ES-I3 (cell line): ENCODE results near the gene BCL2L14.
"Not testable (repeated sequence)": the region's sequence is repeated elsewhere in the genome, so short reads cannot be mapped to it uniquely, and the experiment has no call there.

ENCODE experiments used
- H3K36me3 ChIP-seq: 2 replicates; pipeline ENCODE4 v1.6.1; 2013; ENCODE audit warnings: mild to moderate bottlenecking, low read length, control low read depth, moderate library complexity; ENCODE audit not compliant: insufficient read depth
- H3K4me1 ChIP-seq: 2 replicates; pipeline ENCODE4 v1.6.1; 2013; ENCODE audit warnings: mild to moderate bottlenecking, control low read depth, low read length; ENCODE audit not compliant: insufficient read depth
- H3K9ac ChIP-seq: 2 replicates; pipeline ENCODE4 v1.6.1; 2013; ENCODE audit warnings: low read depth, mild to moderate bottlenecking, low read length, moderate library complexity
- H3K9me3 ChIP-seq: 2 replicates; pipeline ENCODE4 v1.6.1; 2013; ENCODE audit warnings: mild to moderate bottlenecking, low read length, moderate library complexity; ENCODE audit not compliant: control insufficient read depth, insufficient read depth

BCL2L14 gene

GRCh38 chr12:12107678-12108077 is 36.9 kb downstream of the BCL2L14 start:
- Histone ChIP-seq H3K36me3 (no peaks in the 10 kb centered on the region), H3K9me3 (peaks cover 7% of the 10 kb centered on the region), H3K4me1 (no peaks in the 10 kb centered on the region), H3K9ac (no peak overlapping the region)

DNA sequence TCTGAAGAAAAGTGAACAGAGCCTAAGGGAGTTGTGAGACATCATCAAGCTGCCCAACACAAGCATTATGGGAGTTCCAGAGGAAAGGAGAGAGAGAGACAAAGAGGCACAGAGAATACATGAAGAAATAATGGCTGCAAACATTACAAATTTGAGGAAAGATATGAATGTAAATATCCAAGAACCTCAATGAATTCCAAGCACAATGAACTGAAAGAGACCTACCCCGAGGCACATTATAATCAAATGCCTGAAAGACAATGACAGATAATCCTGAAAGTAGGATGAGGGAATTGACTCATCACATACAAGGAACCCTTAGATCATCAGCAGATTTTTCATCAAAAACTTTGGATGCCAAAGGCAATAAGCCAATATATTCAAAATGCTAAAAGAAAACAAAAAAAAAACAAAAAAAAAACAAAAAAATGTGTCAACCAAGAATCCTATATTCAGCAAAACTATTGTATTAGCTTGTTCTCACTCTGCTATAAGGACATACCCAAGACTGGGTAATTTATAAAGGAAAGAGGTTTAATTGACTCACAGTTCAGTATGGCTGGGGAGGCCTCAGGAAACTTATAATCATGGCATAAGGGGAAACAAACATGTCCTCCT is 37.8 kb downstream of the BCL2L14 start:
- no peak overlapping the region for H3K9ac ChIP-seq
- no peaks in the 10 kb centered on the region for H3K36me3 ChIP-seq
- peaks cover 7% of the 10 kb centered on the region for H3K9me3 ChIP-seq
- no peaks in the 10 kb centered on the region for H3K4me1 ChIP-seq

DNA sequence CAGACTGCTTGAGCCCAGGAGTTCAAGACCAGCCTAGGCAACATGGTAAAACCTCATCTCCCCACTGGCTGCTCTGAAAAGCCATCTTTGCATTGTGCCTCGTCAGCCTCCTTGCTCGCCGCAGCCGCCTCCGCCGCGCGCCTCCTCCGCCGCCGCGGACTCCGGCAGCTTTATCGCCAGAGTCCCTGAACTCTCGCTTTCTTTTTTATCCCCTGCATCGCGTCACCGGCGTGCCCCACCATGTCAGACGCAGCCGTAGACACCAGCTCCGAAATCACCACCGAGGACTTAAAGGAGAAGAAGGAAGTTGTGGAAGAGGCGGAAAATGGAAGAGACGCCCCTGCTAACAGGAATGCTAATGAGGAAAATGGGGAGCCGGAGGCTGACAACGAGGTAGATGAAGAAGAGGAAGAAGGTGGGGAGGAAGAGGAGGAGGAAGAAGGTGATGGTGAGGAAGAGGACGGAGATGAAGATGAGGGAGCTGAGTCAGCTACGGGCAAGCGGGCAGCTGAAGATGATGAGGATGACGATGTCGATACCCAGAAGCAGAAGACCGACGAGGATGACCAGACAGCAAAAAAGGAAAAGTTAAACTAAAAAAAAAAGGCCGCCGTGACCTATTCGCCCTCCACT is 40.3 kb downstream of the BCL2L14 start:
- not testable (repeated sequence) for H3K36me3 ChIP-seq, H3K9me3 ChIP-seq, H3K9ac ChIP-seq, H3K4me1 ChIP-seq

- Histone ChIP-seq H3K9ac (no peak overlapping the region), H3K9me3 (no peaks in the 10 kb centered on the region), H3K4me1 (no peaks in the 10 kb centered on the region), H3K36me3 (no peaks in the 10 kb centered on the region)
Measured at GRCh38 chr12:12115514-12115913, 44.8 kb downstream of the BCL2L14 start.

DNA sequence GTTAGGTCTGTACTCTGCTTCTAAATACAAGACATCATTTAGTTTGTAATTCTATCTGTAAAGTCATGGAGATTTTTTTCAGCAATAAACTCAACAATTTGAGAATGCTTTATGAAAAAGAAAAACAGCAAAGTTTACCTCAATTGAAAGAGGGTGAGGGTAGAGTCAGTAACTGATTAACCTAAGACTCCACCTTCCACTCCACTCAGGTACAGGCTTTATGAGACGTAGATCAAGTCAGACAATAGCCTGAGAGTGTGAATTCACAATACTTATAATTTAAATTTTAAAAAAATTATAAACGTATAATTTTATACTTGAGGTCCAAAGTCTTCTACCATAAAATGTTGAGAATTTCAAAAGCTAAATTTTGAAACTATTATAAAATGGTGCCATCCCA is 45.9 kb downstream of the BCL2L14 start:
- H3K9ac ChIP-seq, result no peak overlapping the region
- H3K9me3 ChIP-seq, result no peaks in the 10 kb centered on the region
- H3K4me1 ChIP-seq, result no peaks in the 10 kb centered on the region
- no peaks in the 10 kb centered on the region; the same call in 1 of the 2 replicates for H3K36me3 ChIP-seq

DNA sequence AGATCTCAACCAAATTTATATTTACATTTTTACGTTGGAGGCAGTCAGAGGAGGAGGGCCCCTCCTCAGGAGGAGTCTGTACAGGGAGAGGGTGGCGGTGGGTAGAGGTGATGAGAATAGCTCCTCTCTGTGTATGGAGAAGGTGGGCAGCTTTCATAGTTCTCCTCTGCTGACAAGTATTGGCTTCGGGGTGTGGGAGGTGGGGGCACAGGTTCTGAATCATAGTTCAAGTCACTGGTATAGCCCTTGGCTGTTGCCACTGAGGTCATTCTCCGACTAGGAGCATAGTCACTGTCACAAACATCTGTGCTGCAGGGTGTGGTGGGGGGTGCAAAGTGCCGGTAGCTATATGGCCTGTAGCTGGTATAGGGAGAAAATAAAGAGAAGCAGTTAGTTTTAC is 50.3 kb downstream of the BCL2L14 start:
- H3K9ac ChIP-seq, result no peak overlapping the region
- H3K4me1 ChIP-seq, result no peaks in the 10 kb centered on the region
- H3K9me3 ChIP-seq, result no peaks in the 10 kb centered on the region
- H3K36me3 ChIP-seq, result peaks cover 13% of the 10 kb centered on the region

DNA sequence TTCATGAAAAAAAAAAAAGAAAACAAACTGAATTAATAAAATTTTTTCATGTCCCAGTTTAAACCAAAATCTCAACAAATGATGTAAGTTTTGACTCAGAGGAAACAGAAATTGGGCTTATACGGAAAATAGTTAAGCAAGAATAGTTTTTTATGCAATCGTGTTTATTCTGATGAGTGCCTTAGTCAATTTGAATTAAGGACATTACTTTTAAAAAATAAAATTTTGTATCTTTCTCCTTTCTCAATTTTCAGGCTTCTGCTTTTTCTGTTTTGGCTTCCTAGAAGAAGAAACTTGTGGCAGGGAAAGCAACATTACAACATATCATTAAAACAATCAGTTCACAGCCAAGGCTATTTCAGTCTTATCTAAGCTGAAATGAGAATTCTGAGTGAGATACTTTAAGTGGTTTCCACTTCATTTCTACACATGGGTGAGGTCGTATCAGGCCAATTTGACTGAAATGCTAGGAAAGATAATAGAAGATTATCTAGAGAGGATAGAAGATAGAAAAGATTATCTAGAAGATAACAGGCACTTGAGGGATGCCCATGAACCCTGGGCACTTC is 52.4 kb downstream of the BCL2L14 start:
- Histone ChIP-seq H3K9me3 (no peaks in the 10 kb centered on the region), H3K4me1 (no peaks in the 10 kb centered on the region), H3K36me3 (peaks cover 14% of the 10 kb centered on the region), H3K9ac (no peak overlapping the region)

DNA sequence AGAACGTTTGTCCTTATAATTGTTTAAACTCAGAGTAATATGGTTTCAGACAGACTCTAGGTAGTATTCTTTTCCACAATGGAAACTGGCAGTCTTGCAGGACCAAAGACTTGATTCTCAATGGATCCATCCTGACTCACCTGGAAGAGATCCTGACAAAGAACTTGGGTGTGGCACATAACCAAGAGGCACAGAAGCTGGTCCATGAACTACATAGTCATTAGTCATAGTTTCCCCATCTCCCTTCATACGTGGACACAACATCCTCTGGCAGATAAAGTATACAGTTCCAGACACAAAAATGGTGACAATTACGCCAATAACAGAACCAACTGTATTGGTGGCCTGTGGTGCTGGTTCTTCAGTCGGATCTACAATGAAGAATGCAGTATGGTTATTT is 55.8 kb downstream of the BCL2L14 start:
- H3K4me1 ChIP-seq, result no peaks in the 10 kb centered on the region
- no peaks in the 10 kb centered on the region for H3K9me3 ChIP-seq
- H3K9ac ChIP-seq, result no peak overlapping the region
- peaks cover 14% of the 10 kb centered on the region for H3K36me3 ChIP-seq

DNA sequence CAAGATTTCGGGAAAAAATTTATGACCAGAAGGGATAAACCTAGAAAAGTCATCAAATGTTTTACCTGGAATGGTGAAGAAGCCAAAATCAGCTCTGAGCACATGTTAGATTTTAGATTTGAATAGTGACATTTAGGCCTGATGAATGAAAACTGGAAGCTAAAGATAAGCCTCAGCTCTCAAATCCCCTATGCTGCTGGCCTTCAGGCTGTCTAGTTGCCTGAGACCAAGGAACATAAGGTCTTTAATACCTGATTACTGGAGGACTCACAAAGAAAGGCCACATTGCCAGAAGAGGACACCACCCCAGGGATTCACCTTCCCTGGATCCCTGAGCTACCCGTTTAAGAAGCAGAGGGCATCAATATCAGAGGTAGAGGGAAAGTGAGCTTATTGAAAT is 56.6 kb downstream of the BCL2L14 start:
- H3K9me3 ChIP-seq, result no peaks in the 10 kb centered on the region
- H3K36me3 ChIP-seq, result peaks cover 14% of the 10 kb centered on the region

DNA sequence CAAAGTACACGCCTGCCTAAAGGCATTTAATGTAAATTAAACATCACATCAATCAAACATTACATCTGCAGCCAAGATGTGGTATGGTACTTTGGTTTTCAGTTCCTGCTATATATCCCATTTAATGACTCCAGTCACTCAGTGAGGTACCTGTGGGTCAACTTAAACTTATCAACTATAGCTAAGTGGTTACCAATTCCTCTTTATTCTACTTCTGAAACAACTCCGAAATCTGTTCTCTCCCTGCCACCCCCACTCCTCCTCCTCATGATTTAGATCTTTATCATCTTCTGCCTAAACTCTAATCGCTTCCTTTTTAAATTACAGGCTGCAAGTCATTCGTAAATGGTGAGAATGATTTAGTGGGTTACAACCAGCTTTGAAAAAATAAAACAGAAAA is 57.9 kb downstream of the BCL2L14 start:
- Histone ChIP-seq H3K9me3 (no peaks in the 10 kb centered on the region), H3K36me3 (peaks cover 11% of the 10 kb centered on the region), H3K9ac (no peak overlapping the region), H3K4me1 (no peaks in the 10 kb centered on the region)

More for the DNA sequence above, 56.6 kb downstream of the BCL2L14 start:
- H3K4me1 ChIP-seq, result no peaks in the 10 kb centered on the region
- H3K9ac ChIP-seq, result no peak overlapping the region

GRCh38 chr12:12133259-12133658 is 62.5 kb downstream of the BCL2L14 start:
- Histone ChIP-seq H3K9ac (no peak overlapping the region), H3K4me1 (no peaks in the 10 kb centered on the region), H3K36me3 (peaks cover 3% of the 10 kb centered on the region; the same call in 1 of the 2 replicates), H3K9me3 (no peaks in the 10 kb centered on the region)

- Histone ChIP-seq H3K9me3 (no peaks in the 10 kb centered on the region), H3K9ac (no peak overlapping the region), H3K36me3 (peaks cover 3% of the 10 kb centered on the region; the same call in 1 of the 2 replicates), H3K4me1 (no peaks in the 10 kb centered on the region)
Measured at GRCh38 chr12:12133785-12134184, 63.0 kb downstream of the BCL2L14 start.

GRCh38 chr12:12138203-12139154 is 67.7 kb downstream of the BCL2L14 start:
- Histone ChIP-seq H3K9ac (no peak overlapping the region), H3K36me3 (peaks cover 3% of the 10 kb centered on the region), H3K9me3 (no peaks in the 10 kb centered on the region), H3K4me1 (no peaks in the 10 kb centered on the region)

- no peaks in the 10 kb centered on the region for H3K9me3 ChIP-seq
- H3K36me3 ChIP-seq, result peaks cover 3% of the 10 kb centered on the region
- H3K4me1 ChIP-seq, result no peaks in the 10 kb centered on the region
- no peak overlapping the region for H3K9ac ChIP-seq
Measured at GRCh38 chr12:12141000-12141399, 70.3 kb downstream of the BCL2L14 start.
